CD4-positive, alpha-beta T cell (primary cell): ENCODE measurements around the gene ATP1A2. TPM values are rescaled to one million over a fixed set of nuclear protein-coding genes. Genes with fewer than 3 reads are reported as not detected.

Experiments
- ATAC-seq: fragments of 200-7000 bp; cut with Tn5 transposase; one replicate; pipeline ENCODE4 v1.10.0; 2022; ENCODE audit warnings: mild to moderate bottlenecking; ENCODE audit not compliant: poor library complexity
- CTCF ChIA-PET: fragments of 350-600 bp; sonication (Branson Sonifier 250); formaldehyde crosslinking; loops from one replicate; lab custom pipeline; 2021; ENCODE audit warnings: antibody characterized with exemption, inconsistent platforms; lab: Charles Lee
- POLR2A ChIA-PET: fragments of 350-600 bp; sonication (Branson Sonifier 250); formaldehyde crosslinking; loops from one replicate; lab custom pipeline; 2021; ENCODE audit warnings: antibody characterized with exemption, inconsistent platforms; lab: Charles Lee
- DNase-seq, 14 experiments: peaks; one replicate each; pipeline ENCODE4 v3.0.0-alpha.2; 2013 to 2020; ENCODE audit warnings: mixed read lengths in 2 of 14
- H3K27ac ChIP-seq, 2 donors: one replicate each; pipeline versions ENCODE4 v1.5.1 to v1.7.0; 2013; ENCODE audit warnings: low read length in 2 of 2, low read depth in 1 of 2, mild to moderate bottlenecking in 1 of 2
- H3K27me3 ChIP-seq, 2 experiments: 1 replicate in 1 of 2; 2 replicates in 1 of 2; pipeline versions ENCODE4 v1.6.1 to v1.7.0; 2013; ENCODE audit warnings: low read length in 2 of 2, control low read depth in 1 of 2, mild to moderate bottlenecking in 1 of 2, moderate library complexity in 1 of 2; ENCODE audit not compliant: insufficient read depth in 2 of 2, control insufficient read depth in 1 of 2
- H3K36me3 ChIP-seq: one replicate; pipeline ENCODE4 v1.6.1; 2013; ENCODE audit warnings: low read length, control low read depth; ENCODE audit not compliant: insufficient read depth
- H3K4me1 ChIP-seq: one replicate; pipeline ENCODE4 v1.6.1; 2013; ENCODE audit warnings: low read length, control low read depth; ENCODE audit not compliant: insufficient read depth
- H3K4me3 ChIP-seq: one replicate; pipeline ENCODE4 v1.5.1; 2013; ENCODE audit warnings: mild to moderate bottlenecking, low read length, moderate library complexity
- H3K9me3 ChIP-seq, 2 experiments: 1 replicate in 1 of 2; 2 replicates in 1 of 2; pipeline versions ENCODE4 v1.6.1 to v1.7.0; 2013; ENCODE audit warnings: low read length in 2 of 2, mild to moderate bottlenecking in 2 of 2, control low read depth in 1 of 2, moderate library complexity in 1 of 2; ENCODE audit not compliant: control insufficient read depth in 1 of 2, insufficient read depth in 1 of 2
- H3K27ac Mint-ChIP-seq: one replicate; pipeline ENCODE4 v1.8.0; 2020; ENCODE audit warnings: mixed read lengths
- H3K27me3 Mint-ChIP-seq: one replicate; pipeline ENCODE4 v1.8.0; 2021; ENCODE audit warnings: mixed read lengths
- H3K36me3 Mint-ChIP-seq: one replicate; pipeline ENCODE4 v1.8.0; 2021; ENCODE audit warnings: low read depth, mixed read lengths
- H3K4me1 Mint-ChIP-seq: one replicate; pipeline ENCODE4 v1.8.0; 2021; ENCODE audit warnings: low read depth, mixed read lengths
- H3K4me3 Mint-ChIP-seq: one replicate; pipeline ENCODE4 v1.8.0; 2020; ENCODE audit warnings: mild to moderate bottlenecking, mixed read lengths
- H3K9me3 Mint-ChIP-seq: one replicate; pipeline ENCODE4 v1.8.0; 2020; ENCODE audit warnings: mixed read lengths
- CTCF ChIP-seq: fragments of 200-600 bp; IDR thresholded peaks from one replicate; pipeline ENCODE4 v1.8.0; 2022; ENCODE audit warnings: antibody characterized with exemption, mild to moderate bottlenecking
- intact Hi-C, 2 experiments: fragments of 100-400 bp; cut with DNase I in 1 of 2; cut with micrococcal nuclease in 1 of 2; formaldehyde crosslinking; loops; one replicate each; pipeline versions ENCODE4 v1.15.1 to v1.9.0; 2023 to 2025; cut with DNase I, micrococcal nuclease
- total RNA-seq, 174 experiments: library from RNA in 2 of 174; stranded (reverse) in 2 of 174; gene quantifications; one replicate each; pipeline ENCODE4 v1.2.3 and lab custom pipeline; 2021 to 2026

The ATP1A2 gene
- total RNA-seq, 2 experiments from 2014 or later, result not detected

DNA sequence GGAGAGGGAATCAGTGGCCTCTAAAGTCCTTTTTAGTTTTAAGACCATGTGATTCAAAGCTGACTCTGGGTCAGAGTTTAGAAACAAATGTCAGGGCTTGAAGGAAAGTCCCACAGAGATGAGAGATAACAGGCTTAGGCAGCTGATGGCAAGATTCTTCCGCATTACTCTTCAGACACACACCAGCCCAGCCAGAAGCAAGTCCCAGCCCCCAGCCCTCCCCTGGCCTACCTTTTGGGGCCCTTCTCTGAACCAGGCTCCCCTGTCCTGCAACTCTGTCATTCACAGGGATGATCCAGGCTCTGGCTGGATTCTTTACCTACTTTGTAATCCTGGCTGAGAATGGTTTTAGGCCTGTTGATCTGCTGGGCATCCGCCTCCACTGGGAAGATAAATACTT lies 61.7 kb downstream of the ATP1A2 start:
- no peak for DNase-seq
- no peaks in the 10 kb centered on the region for H3K9me3 ChIP-seq
- no peaks in the 10 kb centered on the region for H3K36me3 ChIP-seq
- no peaks in the 10 kb centered on the region for H3K9me3 Mint-ChIP-seq
- H3K4me3 Mint-ChIP-seq, result no peak overlapping the region
- H3K4me1 Mint-ChIP-seq, result no peaks in the 10 kb centered on the region
- no peak for ATAC-seq
- no peak overlapping the region for H3K27ac ChIP-seq
- H3K27ac Mint-ChIP-seq, result no peak overlapping the region
- H3K36me3 Mint-ChIP-seq, result no peaks in the 10 kb centered on the region
- ChIA-PET POLR2A (no interaction called here), CTCF (no interaction called here)
- intact Hi-C loops, result no loop called here
- H3K4me1 ChIP-seq, result no peaks in the 10 kb centered on the region
- no peak for TF ChIP-seq CTCF
- H3K27me3 Mint-ChIP-seq, result peaks cover 23% of the 10 kb centered on the region
- H3K4me3 ChIP-seq, result no peak overlapping the region
- H3K27me3 ChIP-seq, result no peaks in the 10 kb centered on the region

DNA sequence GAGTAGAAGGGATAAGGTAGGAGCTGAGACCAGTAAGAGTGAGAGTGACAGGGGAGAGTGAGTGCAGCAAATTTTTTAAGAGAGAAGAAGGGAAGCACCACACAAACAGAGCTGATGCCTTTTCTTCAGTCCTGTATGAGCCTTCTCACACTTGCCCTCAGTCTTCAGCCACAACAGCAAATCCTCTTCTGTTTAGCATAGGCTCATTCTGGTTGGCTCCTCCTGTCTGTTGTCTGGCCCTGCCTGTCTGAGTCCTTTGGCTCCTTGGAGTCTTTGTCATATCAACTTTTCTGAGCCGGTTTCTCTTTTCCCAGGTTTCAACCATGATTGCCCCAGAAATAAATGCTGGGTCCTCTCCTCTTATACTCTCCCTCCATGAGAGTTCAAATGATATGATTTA lies 62.1 kb downstream of the ATP1A2 start:
- no peaks in the 10 kb centered on the region for H3K9me3 Mint-ChIP-seq
- DNase-seq, result no peak
- Histone ChIP-seq H3K27ac (no peak overlapping the region), H3K36me3 (no peaks in the 10 kb centered on the region), H3K4me1 (no peaks in the 10 kb centered on the region), H3K9me3 (no peaks in the 10 kb centered on the region), H3K4me3 (no peak overlapping the region), H3K27me3 (no peaks in the 10 kb centered on the region)
- ChIA-PET POLR2A (no interaction called here), CTCF (no interaction called here)
- H3K4me3 Mint-ChIP-seq, result no peak overlapping the region
- H3K27me3 Mint-ChIP-seq, result peaks cover 21% of the 10 kb centered on the region
- TF ChIP-seq CTCF, result no peak
- no peak for ATAC-seq
- H3K36me3 Mint-ChIP-seq, result no peaks in the 10 kb centered on the region
- no peak overlapping the region for H3K27ac Mint-ChIP-seq
- intact Hi-C loops, result no loop called here
- no peaks in the 10 kb centered on the region for H3K4me1 Mint-ChIP-seq

DNA sequence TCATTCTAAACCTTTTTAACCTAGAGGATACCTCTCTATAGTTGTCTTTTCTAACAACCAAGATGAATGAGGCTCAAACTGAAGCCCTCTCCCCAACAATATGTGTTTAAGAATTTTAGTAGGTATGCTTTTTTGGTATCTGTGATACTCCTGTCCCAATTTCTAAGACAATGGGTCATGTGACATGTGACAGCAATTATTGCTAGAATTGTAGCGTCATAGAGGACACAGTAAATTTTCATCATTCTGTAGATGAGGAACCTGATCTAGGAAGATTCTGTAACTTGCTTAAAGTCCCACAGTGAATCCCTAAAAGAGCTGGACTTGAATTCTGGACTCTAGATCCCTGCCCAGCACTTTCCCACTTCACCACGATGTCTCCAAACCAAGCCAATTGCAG lies 63.2 kb downstream of the ATP1A2 start:
- Histone ChIP-seq H3K27me3 (no peaks in the 10 kb centered on the region), H3K4me1 (no peaks in the 10 kb centered on the region), H3K36me3 (no peaks in the 10 kb centered on the region), H3K27ac (no peak overlapping the region), H3K4me3 (no peak overlapping the region), H3K9me3 (no peaks in the 10 kb centered on the region)
- Mint-ChIP-seq H3K4me1 (no peaks in the 10 kb centered on the region), H3K27me3 (peaks cover 18% of the 10 kb centered on the region), H3K4me3 (no peak overlapping the region), H3K27ac (no peak overlapping the region), H3K9me3 (no peaks in the 10 kb centered on the region), H3K36me3 (no peaks in the 10 kb centered on the region)
- POLR2A ChIA-PET, result no interaction called here
- ATAC-seq, result no peak
- no peak for DNase-seq
- intact Hi-C loops, result no loop called here
- TF ChIP-seq CTCF, result no peak
- CTCF ChIA-PET, result no interaction called here
